CD4-positive, alpha-beta T cell treated with Interleukin-2 at 100 ng/mL for 4 hours (primary cell): ENCODE measurements around the gene CAMKMT.
"Not testable (repeated sequence)": the region's sequence is repeated elsewhere in the genome, so short reads cannot be mapped to it uniquely, and the experiment has no call there.

Experiments used
- DNase-seq: peaks from one replicate; pipeline ENCODE4 v3.0.0-alpha.2; 2020; ENCODE audit warnings: low spot score

Gene CAMKMT

DNA sequence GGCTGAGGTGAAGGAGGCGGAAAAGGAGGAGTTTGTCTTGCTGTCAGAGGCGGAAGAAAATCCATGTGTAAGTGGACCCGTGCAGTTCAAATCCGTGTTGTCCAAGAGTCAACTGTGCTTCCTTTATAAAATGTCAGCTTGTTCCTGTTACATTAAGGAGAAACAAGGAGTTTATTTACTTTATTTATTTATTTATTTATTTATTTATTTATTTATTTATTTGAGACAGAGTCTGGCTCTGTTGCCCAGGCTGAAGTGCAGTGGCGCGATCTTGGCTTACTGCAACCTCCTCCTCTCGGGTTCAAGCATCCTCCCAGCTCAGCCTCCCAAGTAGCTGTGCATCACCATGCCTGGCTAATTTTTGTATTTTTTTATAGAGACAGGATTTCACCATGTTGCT is 143.9 kb downstream of the CAMKMT start:
- DNase-seq = not testable (repeated sequence)

- DNase-seq = no peak
Measured at GRCh38 chr2:44510246-44510645, 148.5 kb downstream of the CAMKMT start.

GRCh38 chr2:44515416-44515815 is 153.7 kb downstream of the CAMKMT start:
- no peak for DNase-seq

DNA sequence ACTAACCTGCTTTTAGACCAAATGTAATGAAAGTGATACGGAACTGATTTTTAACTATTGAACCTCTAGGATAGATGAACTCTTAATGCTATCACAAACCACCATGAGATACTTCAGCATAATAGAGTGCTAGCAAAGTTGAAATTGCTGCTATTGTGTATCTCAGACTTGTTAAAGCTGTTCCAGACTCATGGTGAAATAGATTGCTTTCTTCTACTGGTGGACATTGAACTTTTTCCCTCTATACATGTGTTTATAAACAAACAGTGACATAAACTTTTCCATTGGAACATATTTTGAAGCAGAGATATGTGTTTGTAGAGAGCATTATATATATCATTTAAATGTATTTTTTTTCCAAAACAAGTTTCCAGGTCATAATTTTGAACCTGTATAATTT is 157.3 kb downstream of the CAMKMT start:
- no peak for DNase-seq

GRCh38 chr2:44522846-44523245 is 161.1 kb downstream of the CAMKMT start:
- DNase-seq = no peak

DNA sequence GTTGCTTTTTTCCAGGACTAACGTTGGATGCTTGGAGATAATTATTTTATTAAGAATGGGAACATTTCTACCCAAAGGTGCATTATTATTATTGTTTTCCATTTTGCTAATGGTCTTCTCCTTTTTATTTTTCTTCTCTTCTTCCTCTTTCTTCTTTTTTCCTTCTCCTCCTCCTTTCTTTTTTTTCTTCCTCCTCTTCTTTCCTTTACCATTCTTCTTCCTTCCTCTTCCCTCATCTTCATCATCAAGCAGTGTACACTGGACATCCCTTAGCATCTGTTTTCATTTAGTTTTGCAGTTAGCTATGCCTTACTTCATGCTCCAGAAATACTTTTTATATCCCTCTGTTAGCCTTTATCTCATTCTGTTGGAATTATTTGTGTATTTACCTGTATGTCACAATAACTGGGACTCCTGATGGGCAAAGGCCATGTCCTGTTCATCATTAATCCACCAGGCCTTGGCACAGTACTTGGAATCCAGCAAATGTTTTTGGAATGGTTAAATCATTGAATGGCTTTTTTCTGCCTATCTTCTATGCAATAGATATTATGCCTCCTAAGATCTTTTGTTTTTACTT is 162.7 kb downstream of the CAMKMT start:
- no peak for DNase-seq

DNA sequence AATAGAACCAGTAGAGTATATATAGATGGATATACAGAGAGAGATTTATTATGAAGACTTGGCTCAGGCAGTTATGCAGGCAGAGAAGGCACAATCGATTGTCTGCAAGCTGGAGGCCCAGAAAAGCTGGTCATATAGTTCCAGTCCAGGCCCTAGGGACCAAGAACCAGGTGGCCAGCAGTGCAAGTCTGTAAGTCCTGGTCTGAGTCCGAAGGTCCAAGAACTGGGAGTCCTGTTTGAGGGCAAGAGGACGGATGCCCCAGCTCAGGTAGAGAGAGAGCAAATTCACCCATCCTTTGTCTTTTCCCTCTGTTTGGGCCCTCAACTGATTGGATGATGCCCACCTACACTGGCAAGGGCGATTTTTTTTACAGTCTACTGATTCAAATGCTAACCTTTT is 164.6 kb downstream of the CAMKMT start:
- DNase-seq = no peak

GRCh38 chr2:44528595-44528994 is 166.8 kb downstream of the CAMKMT start:
- no peak for DNase-seq

- DNase-seq = no peak
Measured at GRCh38 chr2:44529448-44529847, 167.7 kb downstream of the CAMKMT start.

DNA sequence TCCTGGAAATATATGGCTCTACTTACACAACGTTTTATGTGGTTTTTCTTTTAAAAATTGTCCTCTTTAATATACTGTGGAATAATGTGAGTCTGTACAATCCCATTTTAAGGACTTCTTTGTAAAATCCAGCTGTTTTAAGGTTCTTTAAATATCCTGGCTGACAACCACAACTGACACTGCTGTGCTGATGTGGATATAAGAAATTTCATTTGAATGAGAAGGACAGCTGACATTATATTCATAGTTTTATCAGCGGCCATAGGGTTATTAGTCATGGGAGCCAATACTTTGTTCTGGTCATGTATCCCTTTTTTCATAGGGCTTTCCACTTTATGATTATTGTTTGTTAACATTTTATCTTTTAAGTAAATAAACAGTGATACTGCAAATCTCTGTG is 169.5 kb downstream of the CAMKMT start:
- DNase-seq = no peak

GRCh38 chr2:44532031-44532430 is 170.3 kb downstream of the CAMKMT start:
- no peak for DNase-seq

- no peak for DNase-seq
Measured at GRCh38 chr2:44533508-44533907, 171.8 kb downstream of the CAMKMT start.

GRCh38 chr2:44535376-44535775 is 173.6 kb downstream of the CAMKMT start:
- DNase-seq = no peak

- no peak for DNase-seq
Measured at GRCh38 chr2:44537264-44537663, 175.5 kb downstream of the CAMKMT start.

DNA sequence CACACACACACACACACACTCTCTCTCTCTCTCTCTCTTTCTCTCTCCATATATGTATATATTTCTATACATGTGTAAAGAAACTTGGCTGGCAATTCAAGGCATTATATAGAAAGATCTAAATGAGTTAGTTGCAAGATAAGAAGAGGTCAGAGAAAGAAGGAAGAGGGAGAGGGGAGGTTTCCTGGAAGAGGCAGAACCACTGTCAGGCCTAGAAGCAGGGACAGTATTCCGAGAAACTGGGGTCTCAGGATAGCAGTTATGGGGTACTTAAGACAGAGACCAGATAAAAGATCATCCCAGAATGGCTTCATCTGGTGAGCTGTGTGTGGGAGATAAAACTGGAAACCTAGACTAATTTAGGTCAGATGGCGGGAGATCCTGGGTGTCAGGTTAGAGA is 180.8 kb downstream of the CAMKMT start:
- no peak for DNase-seq

DNA sequence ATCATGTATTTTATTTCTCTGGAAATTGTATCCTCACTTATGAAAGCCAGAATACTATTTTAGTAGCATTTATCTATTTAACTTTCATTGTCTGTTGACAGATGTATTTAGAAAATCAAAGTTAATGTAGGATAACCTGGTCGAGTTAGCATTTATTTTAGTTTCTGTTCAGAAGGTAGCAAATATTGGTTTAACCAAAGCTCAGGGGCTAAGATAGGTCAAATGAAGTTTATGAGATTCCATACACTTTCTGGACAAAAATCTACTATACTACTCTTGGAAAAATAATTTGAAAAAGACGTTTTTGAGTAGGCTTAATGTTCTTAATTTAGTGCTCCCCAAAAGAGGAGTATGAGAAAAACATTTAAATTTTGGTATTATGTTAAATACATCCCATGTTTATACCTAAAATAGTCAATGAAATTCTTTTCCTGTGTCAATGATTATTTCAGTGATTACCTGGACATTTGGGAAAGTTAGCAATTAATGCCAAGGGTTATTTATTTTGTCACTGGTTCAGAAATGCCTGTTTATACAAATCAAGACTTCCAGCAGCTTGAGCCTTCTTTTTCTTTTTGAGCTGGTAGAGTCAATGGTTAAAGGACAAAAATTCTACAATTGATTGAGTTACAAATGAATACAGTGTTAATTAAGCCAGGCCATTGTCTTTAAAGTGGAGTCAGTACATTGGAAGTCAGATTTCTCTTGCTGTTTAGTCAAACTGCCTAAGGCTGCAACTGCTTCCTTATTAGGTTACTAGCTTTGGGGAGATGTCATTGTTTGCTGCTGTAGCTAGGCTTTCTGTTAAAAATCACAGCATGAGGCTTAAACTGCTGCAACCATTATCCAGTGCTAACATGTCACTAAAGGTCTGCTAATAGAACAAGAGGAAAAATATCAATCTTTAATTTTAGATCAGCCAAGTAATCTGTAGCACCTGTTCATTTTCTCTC is 182.3 kb downstream of the CAMKMT start:
- DNase-seq = no peak

DNA sequence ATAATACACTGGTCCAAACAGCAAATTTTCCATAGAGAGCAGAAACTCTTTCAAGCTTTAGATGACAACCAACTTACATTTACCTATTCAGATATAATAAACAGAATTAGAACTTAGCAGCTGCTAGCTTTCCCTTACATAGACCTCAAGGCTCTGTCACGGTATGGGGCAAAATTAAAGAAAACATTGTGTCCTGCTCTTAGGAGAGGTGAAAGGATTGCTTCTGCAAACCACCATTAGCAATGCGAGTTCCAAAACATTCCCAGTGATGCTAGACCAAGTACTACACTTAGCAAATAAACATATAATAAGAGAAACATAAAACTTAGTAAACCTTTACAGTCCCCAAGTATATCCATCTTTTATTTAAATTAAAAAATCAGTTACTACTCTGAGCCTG is 183.3 kb downstream of the CAMKMT start:
- DNase-seq = no peak

- no peak for DNase-seq
Measured at GRCh38 chr2:44546459-44547127, 184.8 kb downstream of the CAMKMT start.

DNA sequence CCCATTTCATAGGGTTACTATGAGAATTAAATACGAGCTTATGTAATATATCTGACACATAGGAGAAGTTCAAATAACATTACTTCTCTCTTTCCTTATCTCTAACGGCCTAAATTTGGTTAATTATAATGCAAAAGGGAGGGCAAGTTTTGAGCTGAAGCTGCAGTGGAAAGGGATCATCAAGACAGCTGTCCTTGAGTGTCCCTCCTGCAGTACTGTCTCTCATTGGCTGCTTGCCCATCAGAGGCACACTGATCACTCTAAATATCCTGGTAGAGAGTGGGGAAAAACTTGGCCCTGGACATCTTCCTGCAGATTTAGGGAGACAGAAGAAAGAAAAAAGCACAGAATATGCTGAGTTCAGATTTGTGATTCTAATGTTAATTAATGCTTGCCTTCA is 186.0 kb downstream of the CAMKMT start:
- DNase-seq = no peak

DNA sequence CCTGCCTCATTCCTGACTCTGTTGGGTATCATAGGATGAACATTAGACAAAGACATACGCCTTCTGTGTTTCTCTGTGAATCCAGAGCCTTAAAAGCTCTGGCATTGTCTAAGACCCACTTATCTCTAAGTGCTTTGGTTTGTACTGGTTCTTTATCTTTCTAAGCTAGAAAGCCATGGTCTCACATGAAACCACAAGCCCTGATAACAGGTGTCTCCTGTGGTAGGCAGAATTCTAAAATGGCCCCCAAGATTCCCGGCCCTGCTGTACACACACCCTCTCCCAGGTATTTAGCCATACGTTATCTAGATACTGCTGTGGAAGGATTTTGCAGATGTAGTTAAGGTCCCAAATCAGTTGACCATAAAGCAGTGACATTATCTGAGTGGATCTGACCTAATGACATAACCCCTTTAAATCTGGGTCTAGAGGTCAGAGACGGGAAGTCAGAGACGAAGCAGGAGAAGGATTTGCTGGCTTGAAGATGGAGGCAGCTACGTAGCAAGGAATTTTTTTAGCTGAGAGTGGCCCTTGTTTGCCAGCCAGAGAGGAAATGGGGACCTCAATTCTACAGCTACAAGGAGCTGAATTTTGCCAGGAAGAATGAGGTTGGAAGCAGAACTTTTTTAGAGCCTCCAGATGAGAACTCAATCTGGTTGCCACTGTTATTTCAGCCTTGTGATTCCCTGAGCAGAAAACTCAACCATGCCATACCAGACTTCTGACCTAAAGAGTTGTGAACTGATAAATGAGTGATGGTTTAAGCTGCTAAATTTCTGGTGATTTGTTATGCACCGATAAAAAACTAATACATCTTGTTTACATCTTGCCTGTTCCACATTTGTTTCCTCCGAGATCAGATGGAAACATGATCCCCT is 186.7 kb downstream of the CAMKMT start:
- no peak for DNase-seq

GRCh38 chr2:44549099-44549471 is 187.3 kb downstream of the CAMKMT start:
- no peak for DNase-seq

DNA sequence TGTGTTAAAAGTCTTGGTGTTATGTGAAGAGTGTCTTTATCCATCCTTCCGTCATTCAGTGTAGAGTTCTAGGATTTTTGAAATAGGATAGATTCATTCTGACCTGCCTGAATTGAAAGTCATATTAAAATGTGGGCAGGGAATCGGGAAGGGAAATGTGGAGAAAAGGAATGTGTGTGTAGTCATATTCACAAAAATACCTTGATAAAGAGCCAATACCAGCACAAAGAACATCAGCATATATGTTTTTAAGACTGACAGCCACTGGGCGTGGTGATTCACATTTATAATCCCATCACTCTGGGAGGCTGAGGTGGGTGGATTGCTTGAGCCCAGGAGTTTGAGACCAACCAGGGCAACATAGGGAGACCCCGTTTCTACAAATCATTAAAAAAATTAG is 188.1 kb downstream of the CAMKMT start:
- DNase-seq = no peak
